Astrocyte of the cerebellum (primary cell): ENCODE results near the gene NCOA6.
"Not testable (repeated sequence)": the region's sequence is repeated elsewhere in the genome, so short reads cannot be mapped to it uniquely, and the experiment has no call there.

Experiments used
- DNase-seq: peaks from one replicate; pipeline ENCODE4 v3.0.0-alpha.2; 2011; ENCODE audit warnings: low read depth
- H3K4me3 ChIP-seq: 2 replicates; pipeline ENCODE4 v1.5.1; 2011; ENCODE audit warnings: mild to moderate bottlenecking, low read depth, low read length, moderate library complexity
- in situ Hi-C: cut with HindIII; loops from 2 replicates; pipeline ENCODE4 v1.10.0; 2017; ENCODE audit warnings: low sequenced_read_pairs
- TF ChIP-seq, protein P1 (sequence below): IDR thresholded peaks from 2 replicates; pipeline ENCODE4 v1.5.1; 2012; ENCODE audit warnings: low read length, low read depth, moderate library complexity, mild to moderate bottlenecking; ENCODE audit errors: missing control alignments

The NCOA6 gene

DNA sequence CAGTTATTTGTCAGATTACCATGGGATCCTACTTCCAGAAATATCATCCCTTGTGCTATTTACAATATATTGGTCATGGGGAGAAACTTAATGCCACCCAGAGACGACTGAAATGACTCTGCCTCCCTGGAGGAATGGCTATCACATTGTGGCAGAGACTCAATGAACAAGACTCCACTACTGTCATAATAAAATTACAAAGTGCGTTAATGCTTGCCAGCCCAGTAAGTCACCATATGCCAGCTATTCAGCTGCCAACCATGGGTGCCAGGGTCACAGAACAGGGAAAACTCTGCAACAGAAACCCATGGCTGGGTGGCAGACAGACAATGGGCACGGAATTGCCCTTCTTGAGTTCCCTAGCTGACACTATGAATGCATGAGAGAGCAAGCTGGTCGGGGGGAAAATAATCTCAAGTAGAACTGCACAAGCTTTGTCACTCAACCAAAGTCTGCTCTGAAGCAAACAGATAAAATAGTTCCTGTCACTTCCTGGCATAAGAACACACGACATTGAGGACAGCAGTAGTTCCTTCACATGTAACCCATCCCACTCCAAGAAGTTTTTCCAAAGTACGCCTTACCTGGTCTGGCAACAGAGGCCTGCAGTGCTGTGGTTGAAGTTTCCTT lies 89.2 kb downstream of the NCOA6 start:
- no peak overlapping the region for H3K4me3 ChIP-seq
- TF ChIP-seq, protein P1, sequence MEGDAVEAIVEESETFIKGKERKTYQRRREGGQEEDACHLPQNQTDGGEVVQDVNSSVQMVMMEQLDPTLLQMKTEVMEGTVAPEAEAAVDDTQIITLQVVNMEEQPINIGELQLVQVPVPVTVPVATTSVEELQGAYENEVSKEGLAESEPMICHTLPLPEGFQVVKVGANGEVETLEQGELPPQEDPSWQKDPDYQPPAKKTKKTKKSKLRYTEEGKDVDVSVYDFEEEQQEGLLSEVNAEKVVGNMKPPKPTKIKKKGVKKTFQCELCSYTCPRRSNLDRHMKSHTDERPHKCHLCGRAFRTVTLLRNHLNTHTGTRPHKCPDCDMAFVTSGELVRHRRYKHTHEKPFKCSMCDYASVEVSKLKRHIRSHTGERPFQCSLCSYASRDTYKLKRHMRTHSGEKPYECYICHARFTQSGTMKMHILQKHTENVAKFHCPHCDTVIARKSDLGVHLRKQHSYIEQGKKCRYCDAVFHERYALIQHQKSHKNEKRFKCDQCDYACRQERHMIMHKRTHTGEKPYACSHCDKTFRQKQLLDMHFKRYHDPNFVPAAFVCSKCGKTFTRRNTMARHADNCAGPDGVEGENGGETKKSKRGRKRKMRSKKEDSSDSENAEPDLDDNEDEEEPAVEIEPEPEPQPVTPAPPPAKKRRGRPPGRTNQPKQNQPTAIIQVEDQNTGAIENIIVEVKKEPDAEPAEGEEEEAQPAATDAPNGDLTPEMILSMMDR, result no peak
- DNase-seq, result no peak
- in situ Hi-C loops, result no loop called here

DNA sequence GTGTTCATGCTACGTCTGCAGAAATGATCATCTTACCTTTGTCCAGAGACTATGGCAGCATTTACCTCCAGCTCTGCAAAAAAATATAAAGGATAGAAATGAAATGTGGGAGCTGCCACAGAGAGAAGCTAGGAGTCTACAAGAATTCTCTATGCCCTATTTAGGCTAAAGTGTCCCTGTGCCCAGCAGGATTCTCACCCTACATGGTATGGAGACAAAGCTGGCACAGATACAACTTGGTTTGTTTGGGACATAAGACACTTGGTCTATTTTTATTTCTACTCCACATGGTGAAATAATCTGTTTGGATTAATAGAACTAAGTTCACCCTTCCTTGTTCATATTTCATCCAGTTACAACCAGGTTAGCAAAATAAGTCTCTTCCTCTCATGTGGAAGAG lies 92.9 kb downstream of the NCOA6 start:
- TF ChIP-seq, protein P1, result no peak

DNA sequence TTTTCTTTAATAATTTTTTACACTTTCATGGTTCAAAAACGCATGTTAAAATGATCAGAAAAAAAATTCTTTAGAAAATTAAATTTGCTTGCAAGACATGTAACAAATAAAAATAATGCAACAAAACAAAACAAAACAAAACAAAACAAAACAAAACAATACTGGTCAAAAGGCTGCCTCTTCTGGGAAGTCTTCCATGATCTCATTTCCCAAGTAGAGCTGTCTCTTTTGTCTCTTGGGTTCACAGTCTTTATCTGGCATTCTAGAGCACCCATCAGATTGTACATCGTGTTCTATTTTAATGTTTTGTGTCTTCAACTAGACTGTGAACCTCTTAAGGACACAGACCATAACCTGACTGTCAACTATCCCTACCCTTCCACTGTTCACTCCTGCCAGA lies 96.0 kb downstream of the NCOA6 start:
- H3K4me3 ChIP-seq, result no peak overlapping the region
- TF ChIP-seq, protein P1, result no peak
- DNase-seq, result no peak
- in situ Hi-C loops, result no loop called here

More for the DNA sequence above, 92.9 kb downstream of the NCOA6 start:
- in situ Hi-C loops, result no loop called here
- DNase-seq, result no peak
- no peak overlapping the region for H3K4me3 ChIP-seq

DNA sequence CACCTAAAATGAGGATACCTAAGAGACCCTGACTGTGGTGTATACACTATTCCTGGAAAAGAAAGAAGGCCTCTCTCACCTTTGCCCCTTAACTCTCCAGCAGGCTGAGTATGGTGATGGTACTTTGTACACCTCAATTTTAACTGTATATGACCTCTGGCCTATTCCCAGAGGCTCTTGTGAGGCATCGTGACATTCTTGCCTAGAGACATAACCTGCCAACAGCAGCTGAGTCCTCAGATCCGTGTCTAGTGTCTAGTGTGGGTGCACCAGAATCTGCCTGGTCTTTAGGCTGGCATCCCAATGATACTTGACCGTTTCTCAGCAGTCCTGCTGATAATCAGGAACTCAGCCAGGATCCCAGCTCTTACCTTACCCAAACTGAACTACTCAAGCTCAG lies 101.3 kb downstream of the NCOA6 start:
- in situ Hi-C loops, result no loop called here
- H3K4me3 ChIP-seq, result no peak overlapping the region
- TF ChIP-seq, protein P1, result no peak
- no peak for DNase-seq

DNA sequence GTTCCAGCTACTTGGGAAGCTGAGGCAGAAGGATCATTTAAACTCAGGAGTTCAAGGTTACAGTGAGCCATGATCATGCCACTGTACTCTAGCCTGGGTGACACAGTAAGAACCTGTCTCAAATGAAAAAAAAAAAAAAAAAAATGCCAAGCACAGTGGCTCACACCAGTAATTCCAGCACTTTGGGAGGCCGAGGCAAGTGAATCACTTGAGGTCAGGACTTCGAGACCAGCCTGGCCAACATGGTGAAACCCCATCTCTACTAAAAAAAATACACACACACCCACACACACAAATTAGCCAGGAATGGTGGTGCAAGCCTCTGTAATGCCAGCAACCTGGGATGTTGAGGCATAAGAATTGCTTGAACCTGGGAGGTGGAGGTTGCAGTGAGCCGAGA lies 102.9 kb downstream of the NCOA6 start:
- H3K4me3 ChIP-seq, in situ Hi-C loops, DNase-seq: not testable (repeated sequence)

DNA sequence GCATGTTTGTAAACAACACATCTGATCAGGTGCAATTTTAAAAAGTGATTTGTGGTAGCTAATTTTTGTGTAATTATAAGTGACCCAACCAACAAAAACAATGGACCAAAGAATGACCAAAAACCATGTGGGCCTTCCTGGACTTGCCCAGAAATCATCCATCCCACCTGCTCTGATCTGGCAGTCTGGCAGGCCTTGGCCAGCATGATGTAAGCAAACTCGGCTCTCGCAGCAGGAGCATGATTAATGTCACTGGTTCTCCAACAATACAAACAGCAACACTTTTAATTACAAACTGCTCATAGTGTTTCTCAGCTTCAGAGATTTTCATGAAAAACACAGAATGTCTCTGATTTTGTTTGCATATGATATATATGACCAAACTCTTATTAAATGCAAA lies 105.2 kb downstream of the NCOA6 start:
- in situ Hi-C loops, result no loop called here
- TF ChIP-seq, protein P1, result no peak
- no peak for DNase-seq
- no peak overlapping the region for H3K4me3 ChIP-seq

DNA sequence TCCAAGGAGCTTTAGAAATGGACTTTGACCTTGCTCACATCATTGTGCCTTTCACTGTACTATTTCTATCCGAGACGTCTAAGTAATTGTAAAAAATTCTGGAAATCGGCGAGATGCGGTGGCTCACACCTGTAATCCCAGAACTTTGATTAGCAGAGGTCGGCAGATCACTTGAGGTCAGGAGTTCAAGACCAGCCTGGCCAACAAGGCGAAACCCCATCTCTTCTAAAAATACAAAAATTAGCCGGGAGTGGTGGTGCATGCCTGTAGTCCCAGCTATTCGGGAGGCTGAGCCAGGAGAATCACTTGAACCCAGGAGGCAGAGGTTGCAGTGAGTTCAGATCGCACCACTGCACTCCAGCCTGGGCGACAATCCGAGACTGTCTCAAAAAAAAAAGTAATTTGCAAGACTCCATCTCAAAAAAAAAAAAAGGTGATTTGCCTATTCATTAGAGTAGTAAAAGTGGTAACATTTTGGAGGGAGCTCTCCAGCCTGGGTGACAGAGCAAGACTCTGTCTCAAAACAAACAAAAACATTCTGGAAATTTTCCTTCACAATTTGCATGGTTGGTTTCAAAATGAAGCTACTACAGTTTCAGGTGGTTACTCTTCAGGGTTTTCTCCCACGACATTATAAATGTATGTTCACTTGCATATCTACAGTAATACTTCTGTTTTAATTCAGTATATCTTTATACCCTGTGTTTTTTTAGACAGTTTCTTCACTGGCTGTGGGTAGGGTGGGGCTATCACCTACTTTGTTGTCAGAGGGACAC lies 106.0 kb downstream of the NCOA6 start:
- in situ Hi-C loops, H3K4me3 ChIP-seq, DNase-seq: not testable (repeated sequence)
